Measurements from ENCODE around the gene VDAC1.

VDAC1 gene, protein sequence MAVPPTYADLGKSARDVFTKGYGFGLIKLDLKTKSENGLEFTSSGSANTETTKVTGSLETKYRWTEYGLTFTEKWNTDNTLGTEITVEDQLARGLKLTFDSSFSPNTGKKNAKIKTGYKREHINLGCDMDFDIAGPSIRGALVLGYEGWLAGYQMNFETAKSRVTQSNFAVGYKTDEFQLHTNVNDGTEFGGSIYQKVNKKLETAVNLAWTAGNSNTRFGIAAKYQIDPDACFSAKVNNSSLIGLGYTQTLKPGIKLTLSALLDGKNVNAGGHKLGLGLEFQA

DNA sequence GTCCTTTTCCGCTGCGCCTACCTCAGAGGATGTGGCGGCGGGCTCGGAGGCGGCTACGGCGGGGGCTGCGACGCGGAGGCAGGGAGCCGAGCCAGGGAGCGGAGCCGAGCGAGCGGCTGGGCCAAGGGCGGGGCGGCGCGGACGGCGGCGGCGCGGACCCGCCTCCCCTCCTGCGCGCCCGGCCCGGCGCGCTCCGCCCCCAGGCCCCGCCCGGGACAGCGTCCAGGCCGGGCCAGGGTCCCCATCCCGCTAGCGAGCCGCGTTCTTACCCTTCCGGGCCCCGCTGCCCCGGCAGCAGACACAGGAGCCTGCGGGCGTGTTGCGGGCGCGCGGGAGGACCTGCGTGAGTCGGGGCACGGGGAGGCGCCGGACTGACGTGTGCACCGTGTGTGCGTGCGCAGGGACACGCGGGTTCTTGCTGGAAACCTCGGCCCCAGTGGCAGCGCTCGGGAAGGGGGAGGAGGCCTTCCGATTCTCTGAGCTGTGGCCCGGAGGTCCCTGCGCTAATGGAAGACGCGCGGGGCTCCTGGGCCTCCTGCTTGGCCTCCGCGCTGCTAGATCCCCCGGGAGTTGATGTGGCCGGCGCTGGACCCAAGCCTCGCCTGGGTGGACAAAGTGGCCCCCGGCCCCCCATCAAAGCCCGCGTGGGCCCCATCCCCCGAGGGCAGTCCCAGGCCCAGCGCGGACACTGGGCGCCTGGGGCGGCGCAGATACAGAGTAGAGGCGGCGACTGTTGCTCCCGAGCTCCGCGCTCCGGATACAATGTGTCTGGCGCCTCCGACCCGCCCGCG, at the start of gene VDAC1:
VDAC1 (minus strand) TSS at position 350 of the 791 bp plus-strand sequence. CDS start 11,963 bp downstream, outside the sequence.
- no peak for DNase-seq (ENCODE audit: extremely low read depth, low read depth)
- TF ChIP-seq, protein P1, sequence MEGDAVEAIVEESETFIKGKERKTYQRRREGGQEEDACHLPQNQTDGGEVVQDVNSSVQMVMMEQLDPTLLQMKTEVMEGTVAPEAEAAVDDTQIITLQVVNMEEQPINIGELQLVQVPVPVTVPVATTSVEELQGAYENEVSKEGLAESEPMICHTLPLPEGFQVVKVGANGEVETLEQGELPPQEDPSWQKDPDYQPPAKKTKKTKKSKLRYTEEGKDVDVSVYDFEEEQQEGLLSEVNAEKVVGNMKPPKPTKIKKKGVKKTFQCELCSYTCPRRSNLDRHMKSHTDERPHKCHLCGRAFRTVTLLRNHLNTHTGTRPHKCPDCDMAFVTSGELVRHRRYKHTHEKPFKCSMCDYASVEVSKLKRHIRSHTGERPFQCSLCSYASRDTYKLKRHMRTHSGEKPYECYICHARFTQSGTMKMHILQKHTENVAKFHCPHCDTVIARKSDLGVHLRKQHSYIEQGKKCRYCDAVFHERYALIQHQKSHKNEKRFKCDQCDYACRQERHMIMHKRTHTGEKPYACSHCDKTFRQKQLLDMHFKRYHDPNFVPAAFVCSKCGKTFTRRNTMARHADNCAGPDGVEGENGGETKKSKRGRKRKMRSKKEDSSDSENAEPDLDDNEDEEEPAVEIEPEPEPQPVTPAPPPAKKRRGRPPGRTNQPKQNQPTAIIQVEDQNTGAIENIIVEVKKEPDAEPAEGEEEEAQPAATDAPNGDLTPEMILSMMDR (IDR thresholded peaks at IDR 0.05; ENCODE audit: low read depth, low read length, missing control alignments): no peak
- H3K4me3 ChIP-seq (replicated peaks; ENCODE audit: low read depth, low read length): peak within 1 kb of the TSS; percentile 56

- H3K4me3 ChIP-seq (replicated peaks; ENCODE audit: low read depth, low read length): no peak overlapping the region
- DNase-seq (ENCODE audit: extremely low read depth, low read depth): no peak
- TF ChIP-seq, protein P1 (IDR thresholded peaks at IDR 0.05; ENCODE audit: low read depth, low read length, missing control alignments): no peak
These were observed 49.1 kb upstream of the VDAC1 start for GRCh38 chr5:134053840-134054338.

DNA sequence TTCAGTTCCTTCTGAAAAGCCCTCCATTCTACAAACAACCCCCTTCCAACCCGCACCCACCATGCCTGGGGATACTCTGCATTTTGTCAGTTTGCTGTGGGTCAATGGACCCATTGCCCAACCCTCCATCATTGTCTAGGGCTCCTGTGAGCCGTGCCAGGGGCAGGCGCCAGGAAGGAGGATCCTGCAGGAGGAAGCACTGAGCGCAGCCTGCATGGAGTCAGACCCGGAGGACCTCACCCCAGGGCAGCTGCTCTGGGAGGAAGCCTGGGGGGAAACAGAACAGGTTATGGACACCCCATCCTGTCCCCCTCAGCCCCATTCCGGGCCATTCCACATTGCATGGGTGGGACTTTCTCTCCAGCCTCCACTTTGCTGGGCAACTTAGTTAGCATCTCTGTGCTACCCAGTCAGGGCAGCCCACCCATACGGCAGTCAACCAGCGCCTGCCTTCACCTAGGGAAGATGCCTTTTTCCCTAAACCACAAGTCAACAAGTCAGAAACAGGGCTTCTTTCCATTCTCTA, 48.6 kb upstream of the VDAC1 start:
- H3K4me3 ChIP-seq (replicated peaks; ENCODE audit: low read depth, low read length): no peak overlapping the region
- no peak for DNase-seq (ENCODE audit: extremely low read depth, low read depth)
- TF ChIP-seq, protein P1 (IDR thresholded peaks at IDR 0.05; ENCODE audit: low read depth, low read length, missing control alignments): no peak

DNA sequence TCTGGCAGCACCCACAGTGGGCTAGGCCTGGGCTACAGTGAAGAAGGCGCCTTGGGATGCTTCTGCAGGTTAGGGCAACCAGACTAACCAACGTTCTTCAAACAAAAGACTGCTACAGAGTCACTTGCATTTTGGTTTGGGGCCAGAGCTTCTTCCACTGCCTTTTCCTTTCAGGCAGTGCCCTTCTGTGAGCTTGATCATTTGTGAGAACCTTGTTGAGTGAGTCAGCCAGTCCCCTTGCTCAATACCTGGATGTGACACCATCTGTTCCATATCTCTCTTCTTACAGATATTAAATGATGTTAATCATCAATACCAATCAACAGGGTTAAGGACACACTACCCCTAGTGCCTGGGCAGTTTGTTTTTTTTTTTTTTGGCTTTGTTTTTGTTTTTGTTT, 46.5 kb upstream of the VDAC1 start:
- DNase-seq (ENCODE audit: extremely low read depth, low read depth): no peak
- TF ChIP-seq, protein P1 (IDR thresholded peaks at IDR 0.05; ENCODE audit: low read depth, low read length, missing control alignments): no peak

DNA sequence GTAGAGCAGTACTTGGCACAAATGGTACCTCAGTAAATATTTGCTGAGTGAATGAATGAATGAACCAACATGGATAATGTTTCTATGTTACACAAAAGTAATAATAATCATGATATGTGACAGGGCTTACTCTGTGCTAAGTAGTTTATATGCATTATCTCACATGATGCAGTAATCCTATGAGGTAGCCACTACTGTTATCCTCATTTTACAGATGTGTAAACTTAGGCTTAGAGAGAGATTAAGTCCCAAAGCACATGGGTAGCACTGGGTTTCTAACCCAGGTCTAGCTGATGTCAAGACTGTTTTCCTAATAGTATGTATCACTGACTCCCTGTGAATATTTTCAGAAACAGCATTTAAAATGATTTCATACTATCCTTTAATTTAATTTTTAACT, 44.1 kb upstream of the VDAC1 start:
- TF ChIP-seq, protein P1 (IDR thresholded peaks at IDR 0.05; ENCODE audit: low read depth, low read length, missing control alignments): no peak
- no peak for DNase-seq (ENCODE audit: extremely low read depth, low read depth)
- no peak overlapping the region for H3K4me3 ChIP-seq (replicated peaks; ENCODE audit: low read depth, low read length)

More for the DNA sequence above, 46.5 kb upstream of the VDAC1 start:
- no peak overlapping the region for H3K4me3 ChIP-seq (replicated peaks; ENCODE audit: low read depth, low read length)

DNA sequence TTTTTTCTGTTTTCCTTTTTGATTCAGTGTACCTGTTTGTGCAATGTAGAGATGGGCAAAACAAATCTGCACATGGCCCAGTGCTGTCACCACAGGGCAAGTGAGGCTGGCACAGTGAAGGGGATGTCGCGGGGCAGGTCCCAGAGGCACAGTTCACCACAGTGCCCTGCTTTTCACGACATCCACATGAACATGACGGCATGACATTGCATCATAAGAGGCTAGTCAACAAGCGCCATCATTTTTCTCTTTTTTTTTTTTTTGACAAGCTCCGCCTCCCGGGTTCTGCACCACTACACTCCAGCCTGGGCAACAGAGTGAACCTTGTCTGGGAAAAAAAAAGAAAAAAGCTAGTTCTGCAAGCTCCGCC, 42.9 kb upstream of the VDAC1 start:
- TF ChIP-seq, protein P1 (IDR thresholded peaks at IDR 0.05; ENCODE audit: low read depth, low read length, missing control alignments): no peak
- no peak overlapping the region for H3K4me3 ChIP-seq (replicated peaks; ENCODE audit: low read depth, low read length)
- DNase-seq (ENCODE audit: extremely low read depth, low read depth): no peak
